Endothelial cell (in vitro differentiated cells): ENCODE data around the gene TREH. TPM values are rescaled to one million over a fixed set of nuclear protein-coding genes. Genes with fewer than 3 reads are reported as not detected.
"Not testable (repeated sequence)": the region's sequence is repeated elsewhere in the genome, so short reads cannot be mapped to it uniquely, and the experiment has no call there.

Experiments
- DNase-seq: peaks from one replicate; pipeline ENCODE4 v3.0.0; 2021; ENCODE audit warnings: low spot score
- H3K27ac Mint-ChIP-seq: one replicate; pipeline ENCODE4 v1.8.0; 2021; ENCODE audit warnings: mixed read lengths, inconsistent platforms; ENCODE audit not compliant: unreplicated experiment
- H3K27me3 Mint-ChIP-seq: one replicate; pipeline ENCODE4 v1.8.0; 2021; ENCODE audit warnings: mild to moderate bottlenecking, moderate library complexity, mixed read lengths, inconsistent platforms; ENCODE audit not compliant: unreplicated experiment
- H3K36me3 Mint-ChIP-seq: one replicate; pipeline ENCODE4 v1.8.0; 2021; ENCODE audit warnings: mild to moderate bottlenecking, low read depth, mixed read lengths, inconsistent platforms; ENCODE audit not compliant: unreplicated experiment
- H3K4me1 Mint-ChIP-seq: one replicate; pipeline ENCODE4 v1.8.0; 2021; ENCODE audit warnings: mild to moderate bottlenecking, mixed read lengths, inconsistent platforms; ENCODE audit not compliant: unreplicated experiment
- H3K4me3 Mint-ChIP-seq: one replicate; pipeline ENCODE4 v1.8.0; 2021; ENCODE audit warnings: mild to moderate bottlenecking, mixed read lengths, inconsistent platforms; ENCODE audit not compliant: unreplicated experiment
- H3K9me3 Mint-ChIP-seq: one replicate; pipeline ENCODE4 v1.8.0; 2021; ENCODE audit warnings: mixed read lengths, inconsistent platforms; ENCODE audit not compliant: unreplicated experiment
- CTCF ChIP-seq: fragments of 200-600 bp; sonication (generic); IDR thresholded peaks from one replicate; pipeline ENCODE4 v1.5.0; 2021; ENCODE audit warnings: antibody characterized with exemption; ENCODE audit not compliant: unreplicated experiment
- total RNA-seq: library from RNA; stranded (reverse); fragmentation: NEBNext Ultra II Directional; extraction: Animal tissue kit (Norgen Biotek cat#: 25700); gene quantifications from one replicate; pipeline ENCODE4 v1.2.1, GENCODE V29; 2021; ENCODE audit not compliant: unreplicated experiment

TREH gene
- total RNA-seq, 1 donor from 2014 or later, result not detected

DNA sequence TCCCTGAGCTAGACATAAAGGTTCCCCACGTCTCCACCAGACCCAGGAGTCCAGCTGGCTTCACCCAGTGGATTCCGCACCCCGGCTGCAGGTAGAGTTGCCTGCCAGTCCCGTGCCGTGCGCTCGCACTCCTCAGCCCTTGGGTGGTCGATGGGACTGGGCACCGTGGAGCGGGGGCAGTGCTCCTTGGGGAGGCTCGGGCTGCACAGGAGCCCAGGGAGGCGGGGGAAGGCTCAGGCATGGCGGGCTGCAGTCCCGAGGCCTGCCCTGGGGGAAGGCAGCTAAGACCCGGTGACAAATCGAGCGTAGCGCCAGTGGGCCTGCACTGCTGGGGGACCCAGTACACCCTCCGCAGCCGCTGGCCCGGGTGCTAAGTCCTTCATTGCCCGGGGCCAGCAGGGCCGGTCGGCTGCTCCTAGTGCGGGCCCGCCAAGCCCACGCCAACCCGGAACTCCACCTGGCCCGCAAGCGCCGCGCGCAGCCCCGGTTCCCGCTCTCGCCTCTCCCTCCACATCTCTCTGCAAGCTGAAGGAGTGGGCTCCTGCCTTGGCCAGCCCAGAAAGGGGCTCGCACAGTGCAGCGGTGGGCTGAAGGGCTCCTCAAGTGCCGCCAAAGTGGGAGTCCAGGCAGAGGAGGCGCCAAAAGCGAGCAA lies 9.5 kb upstream of the TREH start:
- H3K4me3 Mint-ChIP-seq, result no peak overlapping the region
- DNase-seq, result no peak
- H3K4me1 Mint-ChIP-seq, result peaks cover 12% of the 10 kb centered on the region
- no peaks in the 10 kb centered on the region for H3K36me3 Mint-ChIP-seq
- peaks cover 6% of the 10 kb centered on the region for H3K27me3 Mint-ChIP-seq
- H3K9me3 Mint-ChIP-seq, result no peaks in the 10 kb centered on the region
- H3K27ac Mint-ChIP-seq, result no peak overlapping the region
- no peak for TF ChIP-seq CTCF

GRCh38 chr11:118688339-118688738 lies 8.9 kb upstream of the TREH start:
- not testable (repeated sequence) for H3K4me3 Mint-ChIP-seq, H3K36me3 Mint-ChIP-seq, DNase-seq, H3K27ac Mint-ChIP-seq, H3K27me3 Mint-ChIP-seq, H3K9me3 Mint-ChIP-seq
- peaks cover 12% of the 10 kb centered on the region for H3K4me1 Mint-ChIP-seq

DNA sequence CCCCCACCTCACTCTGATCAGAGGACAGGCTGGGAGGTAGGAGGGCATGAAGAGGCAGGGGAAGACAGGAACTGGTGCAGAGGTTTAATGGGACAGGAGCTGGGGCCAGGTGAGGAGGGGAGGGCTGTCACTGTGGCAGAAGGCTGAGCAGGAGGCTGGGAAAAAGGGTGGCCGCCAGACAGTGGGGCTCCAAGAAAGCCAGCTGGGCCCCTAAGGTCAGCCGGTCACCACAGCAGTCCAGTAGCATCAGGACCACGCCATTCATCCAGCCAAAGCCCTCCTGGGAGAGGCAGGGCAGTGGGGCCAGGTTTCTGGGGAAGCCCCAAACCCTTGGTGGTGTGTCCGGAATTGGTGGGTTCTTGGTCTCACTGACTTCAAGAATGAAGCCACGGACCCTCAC lies 8.5 kb upstream of the TREH start:
- Mint-ChIP-seq H3K9me3 (no peaks in the 10 kb centered on the region), H3K27me3 (peaks cover 6% of the 10 kb centered on the region), H3K4me1 (peaks cover 12% of the 10 kb centered on the region), H3K36me3 (no peaks in the 10 kb centered on the region), H3K4me3 (no peak overlapping the region), H3K27ac (no peak overlapping the region)
- no peak for TF ChIP-seq CTCF
- DNase-seq, result no peak

DNA sequence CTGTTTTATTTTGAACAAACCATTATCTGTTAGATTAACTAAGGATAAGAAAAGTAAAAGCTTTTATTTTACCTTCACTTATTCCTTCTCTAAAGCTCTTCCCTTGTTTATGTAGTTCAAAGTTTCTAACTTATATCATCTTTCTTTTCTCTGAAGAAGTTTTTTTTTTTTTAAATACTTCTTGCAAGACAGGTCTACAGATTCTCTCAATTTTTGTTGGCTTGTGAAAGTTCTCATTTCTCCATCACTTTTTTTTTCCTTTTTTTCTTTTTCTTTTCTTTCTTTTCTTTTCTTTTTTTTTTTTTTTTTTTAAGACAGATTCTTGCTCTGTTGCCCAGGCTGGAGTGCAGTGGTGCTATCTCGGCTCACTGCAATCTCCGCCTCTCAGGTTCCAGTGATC lies 4.7 kb upstream of the TREH start:
- H3K27ac Mint-ChIP-seq, result no peak overlapping the region
- H3K27me3 Mint-ChIP-seq, result peaks cover 4% of the 10 kb centered on the region
- H3K9me3 Mint-ChIP-seq, result no peaks in the 10 kb centered on the region
- no peak overlapping the region for H3K4me3 Mint-ChIP-seq
- H3K36me3 Mint-ChIP-seq, result no peaks in the 10 kb centered on the region
- peaks cover 3% of the 10 kb centered on the region for H3K4me1 Mint-ChIP-seq
- no peak for TF ChIP-seq CTCF
- DNase-seq, result no peak

DNA sequence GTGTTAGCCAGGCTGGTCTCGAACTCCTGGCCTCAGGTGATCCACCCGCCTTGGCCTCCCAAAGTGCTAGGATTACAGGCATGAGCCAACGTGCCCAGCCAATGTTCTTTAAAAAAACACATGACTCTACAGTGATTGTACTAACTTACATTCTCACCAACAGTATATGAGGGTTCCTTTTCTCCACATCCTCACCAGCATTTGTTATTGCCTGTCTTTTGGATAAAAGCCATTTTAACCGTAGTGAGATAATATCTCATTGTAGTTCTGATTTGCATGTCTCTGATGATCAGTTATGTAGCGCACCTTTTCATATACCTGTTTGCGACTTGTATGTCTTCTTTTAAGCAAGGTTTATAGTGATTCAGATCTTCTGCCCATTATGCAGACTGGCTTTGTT lies 3.5 kb upstream of the TREH start:
- H3K4me1 Mint-ChIP-seq, DNase-seq, H3K36me3 Mint-ChIP-seq, H3K27ac Mint-ChIP-seq, H3K27me3 Mint-ChIP-seq, H3K4me3 Mint-ChIP-seq, H3K9me3 Mint-ChIP-seq: not testable (repeated sequence)

DNA sequence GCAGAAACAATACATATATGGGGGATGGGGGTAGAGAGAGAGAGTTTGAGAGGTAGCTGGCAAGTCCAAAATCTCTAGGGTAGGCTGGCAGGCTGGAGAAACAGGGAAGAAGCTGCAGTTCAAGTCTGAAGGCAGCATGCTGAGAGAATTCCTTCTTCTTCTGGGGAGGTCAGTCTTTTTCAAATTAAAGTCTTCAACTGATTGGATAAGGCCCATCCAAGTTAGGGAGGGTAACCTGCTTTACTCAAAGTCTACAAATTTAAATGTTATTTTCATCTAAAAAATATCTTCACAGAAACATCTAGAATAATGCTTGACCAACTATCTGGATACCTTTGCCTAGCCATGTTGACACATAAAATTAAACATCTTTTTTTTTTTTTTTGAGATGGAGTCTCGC lies 2.9 kb upstream of the TREH start:
- H3K27me3 Mint-ChIP-seq, result peaks cover 7% of the 10 kb centered on the region
- no peaks in the 10 kb centered on the region for H3K9me3 Mint-ChIP-seq
- H3K36me3 Mint-ChIP-seq, result no peaks in the 10 kb centered on the region
- DNase-seq, result no peak
- H3K4me1 Mint-ChIP-seq, result peaks cover 3% of the 10 kb centered on the region
- TF ChIP-seq CTCF, result no peak
- H3K4me3 Mint-ChIP-seq, result no peak overlapping the region
- H3K27ac Mint-ChIP-seq, result no peak overlapping the region

GRCh38 chr11:118678908-118679307 lies 542 bp downstream of the TREH start:
- H3K9me3 Mint-ChIP-seq, H3K36me3 Mint-ChIP-seq, H3K27ac Mint-ChIP-seq, H3K4me1 Mint-ChIP-seq, H3K27me3 Mint-ChIP-seq, H3K4me3 Mint-ChIP-seq: not testable (repeated sequence)
- peak; percentile 44 for DNase-seq
